Caco-2 (cell line): ENCODE data around the gene UNC13C. TPM values are rescaled to one million over a fixed set of nuclear protein-coding genes. Genes with fewer than 3 reads are reported as not detected.

Experiments
- BruUV-seq: library from RNA; stranded (reverse); fragments of 400-500 nt; replicated peaks from 2 replicates; lab custom pipeline; 2021; lab: Mats Ljungman, UMichigan
- CTCF ChIA-PET: fragments of 300-600 bp; sonication (Branson Sonifier 250); formaldehyde crosslinking; loops from one replicate; lab custom pipeline; 2022; ENCODE audit warnings: antibody characterized with exemption; lab: Charles Lee
- POLR2A ChIA-PET: fragments of 300-600 bp; sonication (Branson Sonifier 250); formaldehyde crosslinking; loops from one replicate; lab custom pipeline; 2022; ENCODE audit warnings: antibody characterized with exemption; lab: Charles Lee
- DNase-seq, 2 experiments: peaks; one replicate each; pipeline versions ENCODE4 v3.0.0 to v3.0.0-alpha.2; 2020 to 2022
- H3K27me3 ChIP-seq: replicated peaks from 2 replicates; pipeline ENCODE4 v1.6.0; 2011; ENCODE audit warnings: low read length; ENCODE audit not compliant: control insufficient read depth, insufficient read depth
- H3K36me3 ChIP-seq: 2 replicates; pipeline ENCODE4 v1.5.1; 2011; ENCODE audit warnings: low read length; ENCODE audit not compliant: control insufficient read depth, insufficient read depth
- H3K4me1 ChIP-seq: fragments of 250-450 bp; sonication (Bioruptor Pico); 2 replicates; pipeline ENCODE4 v1.5.1; 2020; ENCODE audit warnings: mild to moderate bottlenecking
- H3K4me3 ChIP-seq: 2 replicates; pipeline ENCODE4 v1.5.1; 2011; ENCODE audit warnings: low read depth, mild to moderate bottlenecking, control low read depth, low read length
- H3K9me3 ChIP-seq: fragments of 250-450 bp; sonication (Bioruptor Pico); 2 replicates; pipeline ENCODE4 v1.5.1; 2020; ENCODE audit warnings: mild to moderate bottlenecking, moderate library complexity
- H3K27ac Mint-ChIP-seq: one replicate; pipeline ENCODE4 v1.8.0; 2022; ENCODE audit warnings: mixed read lengths; ENCODE audit not compliant: unreplicated experiment
- H3K27me3 Mint-ChIP-seq: one replicate; pipeline ENCODE4 v1.8.0; 2022; ENCODE audit warnings: mixed read lengths; ENCODE audit not compliant: insufficient read depth, unreplicated experiment
- H3K36me3 Mint-ChIP-seq: one replicate; pipeline ENCODE4 v1.8.0; 2022; ENCODE audit warnings: mild to moderate bottlenecking, mixed read lengths; ENCODE audit not compliant: insufficient read depth, unreplicated experiment
- H3K4me1 Mint-ChIP-seq: one replicate; pipeline ENCODE4 v1.8.0; 2022; ENCODE audit warnings: low read depth, mixed read lengths; ENCODE audit not compliant: unreplicated experiment
- H3K4me3 Mint-ChIP-seq: one replicate; pipeline ENCODE4 v1.8.0; 2022; ENCODE audit warnings: mild to moderate bottlenecking, moderate library complexity, mixed read lengths; ENCODE audit not compliant: unreplicated experiment
- H3K9me3 Mint-ChIP-seq: one replicate; pipeline ENCODE4 v1.8.0; 2022; ENCODE audit warnings: mixed read lengths; ENCODE audit not compliant: unreplicated experiment
- CTCF ChIP-seq, 2 experiments: fragments of 200-600 bp in 1 of 2; IDR thresholded peaks; 1 replicate in 1 of 2; 2 replicates in 1 of 2; pipeline versions ENCODE4 v1.5.1 to v1.8.0; 2011 to 2022; ENCODE audit warnings: antibody characterized with exemption in 1 of 2, control low read depth in 1 of 2, inconsistent platforms in 1 of 2, low read depth in 1 of 2, low read length in 1 of 2, mild to moderate bottlenecking in 1 of 2, moderate library complexity in 1 of 2; ENCODE audit not compliant: insufficient read depth in 1 of 2, severe bottlenecking in 1 of 2, unreplicated experiment in 1 of 2
- intact Hi-C: fragments of 100-400 bp; cut with micrococcal nuclease; formaldehyde crosslinking; loops from one replicate; pipeline ENCODE4 v1.10.0; 2022; ENCODE audit not compliant: unreplicated experiment
- total RNA-seq: library from RNA; stranded (reverse); gene quantifications from 2 replicates; pipeline ENCODE4 v1.2.3, GENCODE V29; 2022

Gene UNC13C
- total RNA-seq, 1 experiment from 2014 or later = 2.9 TPM

DNA sequence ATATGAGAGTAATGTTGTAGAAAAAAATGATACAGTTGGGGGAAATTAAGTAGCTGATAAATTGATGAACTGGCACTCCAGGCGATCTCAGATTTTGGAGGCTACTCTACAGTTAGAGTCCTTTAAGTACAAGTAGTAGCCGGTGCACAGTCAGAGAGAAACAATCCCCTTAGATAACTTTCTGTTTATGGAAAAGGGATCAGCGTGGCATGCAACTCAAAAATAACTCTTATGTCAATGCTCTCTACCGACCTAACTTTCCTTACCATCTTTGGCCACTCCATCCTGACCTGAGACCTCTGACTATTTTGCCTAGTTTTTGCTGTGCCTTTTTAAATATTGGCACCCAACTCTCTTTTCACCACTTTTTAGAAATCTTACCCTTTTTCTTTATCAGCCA lies 299.6 kb downstream of the UNC13C start:
- intact Hi-C loops = no loop called here
- no peak for TF ChIP-seq CTCF (IDR thresholded peaks at IDR 0.05; ENCODE audit: insufficient read depth in 1 of 2, low read depth in 1 of 2, low read length in 1 of 2, severe bottlenecking in 1 of 2, unreplicated experiment in 1 of 2)

DNA sequence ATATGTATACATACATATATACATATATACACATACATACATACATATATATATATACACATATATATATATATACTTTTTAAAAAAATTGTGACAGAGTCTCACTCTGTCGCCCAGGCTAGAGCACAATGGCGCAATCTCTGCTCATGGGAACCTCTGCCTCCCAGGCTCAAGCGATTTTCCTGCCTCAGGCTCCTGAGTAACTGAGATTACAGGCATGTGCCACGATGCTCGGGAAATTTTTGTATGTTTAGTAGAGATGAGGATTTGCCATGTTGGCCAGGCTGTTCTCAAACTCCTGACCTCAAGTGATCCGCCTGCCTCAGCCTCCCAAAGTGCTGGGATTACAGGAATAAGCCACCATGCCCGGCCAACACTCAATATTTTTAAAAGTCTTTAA lies 302.5 kb downstream of the UNC13C start:
- no peak for TF ChIP-seq CTCF (IDR thresholded peaks at IDR 0.05; ENCODE audit: insufficient read depth in 1 of 2, low read depth in 1 of 2, low read length in 1 of 2, severe bottlenecking in 1 of 2, unreplicated experiment in 1 of 2)
- no peak overlapping the region for H3K4me3 Mint-ChIP-seq
- DNase-seq = no peak
- H3K9me3 Mint-ChIP-seq = no peaks in the 10 kb centered on the region
- Histone ChIP-seq H3K4me3 (no peak overlapping the region), H3K9me3 (no peaks in the 10 kb centered on the region), H3K36me3 (no peaks in the 10 kb centered on the region), H3K27me3 (no peaks in the 10 kb centered on the region), H3K4me1 (no peaks in the 10 kb centered on the region)
- H3K4me1 Mint-ChIP-seq = no peaks in the 10 kb centered on the region
- intact Hi-C loops = no loop called here
- H3K27ac Mint-ChIP-seq = no peak overlapping the region
- BruUV-seq = no TSS peak
- CTCF ChIA-PET = no interaction called here
- POLR2A ChIA-PET = no interaction called here
- H3K36me3 Mint-ChIP-seq = no peaks in the 10 kb centered on the region
- H3K27me3 Mint-ChIP-seq = no peaks in the 10 kb centered on the region

More for the DNA sequence above, 299.6 kb downstream of the UNC13C start:
- DNase-seq = no peak
- ChIA-PET POLR2A (no interaction called here), CTCF (no interaction called here)
- Mint-ChIP-seq H3K27me3 (no peaks in the 10 kb centered on the region), H3K9me3 (no peaks in the 10 kb centered on the region), H3K27ac (no peak overlapping the region), H3K4me1 (no peaks in the 10 kb centered on the region), H3K36me3 (no peaks in the 10 kb centered on the region), H3K4me3 (no peak overlapping the region)
- H3K9me3 ChIP-seq = no peaks in the 10 kb centered on the region
- BruUV-seq = no TSS peak
- H3K4me3 ChIP-seq = no peak overlapping the region
- no peaks in the 10 kb centered on the region for H3K27me3 ChIP-seq
- no peaks in the 10 kb centered on the region for H3K36me3 ChIP-seq
- no peaks in the 10 kb centered on the region for H3K4me1 ChIP-seq

DNA sequence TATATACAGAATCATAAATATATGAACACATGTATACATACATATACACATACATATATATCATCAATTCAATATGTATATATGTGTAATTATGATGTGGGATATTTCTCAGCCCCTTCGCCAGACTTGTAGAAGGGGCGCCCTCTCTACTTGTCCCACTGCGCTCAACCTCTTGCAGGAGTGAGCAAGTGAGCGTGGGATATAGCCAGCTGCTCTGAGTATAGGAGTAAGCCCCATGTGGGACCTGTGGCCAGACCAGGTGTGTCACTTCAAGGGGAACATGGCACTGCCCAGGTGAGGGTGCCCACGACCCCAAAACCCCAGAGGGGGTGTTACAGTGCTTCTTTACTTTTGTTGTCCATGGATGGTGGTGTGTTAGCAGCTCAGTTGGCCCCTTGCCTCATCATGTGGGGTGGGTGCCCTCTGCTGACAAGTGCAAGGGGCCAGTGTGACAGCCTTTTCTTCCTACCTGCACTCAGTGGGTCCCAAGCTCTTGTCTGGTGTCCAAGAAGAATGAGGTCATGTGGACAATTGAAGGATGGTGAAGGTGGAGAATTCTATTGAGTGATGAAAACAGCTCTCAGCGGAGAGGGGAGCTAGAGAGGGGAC lies 304.1 kb downstream of the UNC13C start:
- Histone ChIP-seq H3K27me3 (no peaks in the 10 kb centered on the region), H3K4me1 (no peaks in the 10 kb centered on the region), H3K9me3 (no peaks in the 10 kb centered on the region), H3K4me3 (no peak overlapping the region), H3K36me3 (no peaks in the 10 kb centered on the region)
- BruUV-seq = no TSS peak
- Mint-ChIP-seq H3K9me3 (no peaks in the 10 kb centered on the region), H3K36me3 (no peaks in the 10 kb centered on the region), H3K27me3 (no peaks in the 10 kb centered on the region), H3K4me1 (no peaks in the 10 kb centered on the region), H3K4me3 (no peak overlapping the region), H3K27ac (no peak overlapping the region)
- POLR2A ChIA-PET = no interaction called here
- intact Hi-C loops = loop anchor here (2.0 kb wide), 2 partner anchors 320 to 472 kb away; no protein-coding TSS in a partner anchor
- DNase-seq = peak in 1 of 2 experiments; percentile 11
- TF ChIP-seq CTCF (IDR thresholded peaks at IDR 0.05; ENCODE audit: insufficient read depth in 1 of 2, low read depth in 1 of 2, low read length in 1 of 2, severe bottlenecking in 1 of 2, unreplicated experiment in 1 of 2) = no peak
- CTCF ChIA-PET = interaction anchor here (1.1 kb wide), 1 partner anchor 472 kb away, joined by 3 read pairs; no protein-coding TSS in a partner anchor
